Loucy (cell line): Measurements from ENCODE around the gene ITPRID2.

Experiments
- H2AFZ ChIP-seq: fragments of 200-600 bp; sonication (generic); 2 replicates; pipeline ENCODE4 v1.6.0; 2016; ENCODE audit warnings: antibody characterized with exemption, mild to moderate bottlenecking, low read length, moderate library complexity
- H3F3A ChIP-seq: fragments of 200-600 bp; 2 replicates; pipeline ENCODE4 v1.6.0; 2016; ENCODE audit warnings: antibody characterized with exemption, low read depth, mild to moderate bottlenecking
- H3K27me3 ChIP-seq: fragments of 200-600 bp; sonication (generic); 2 replicates; pipeline ENCODE4 v1.6.1; 2014; ENCODE audit warnings: low read length, mild to moderate bottlenecking; ENCODE audit not compliant: insufficient read depth, poor library complexity, severe bottlenecking
- H3K36me3 ChIP-seq: fragments of 200-600 bp; sonication (generic); 2 replicates; pipeline ENCODE4 v1.6.1; 2016; ENCODE audit warnings: low read length; ENCODE audit not compliant: insufficient read depth
- H3K4me1 ChIP-seq: fragments of 200-600 bp; sonication (generic); 2 replicates; pipeline ENCODE4 v1.5.1; 2014; ENCODE audit warnings: low read length, mild to moderate bottlenecking; ENCODE audit not compliant: insufficient read depth, poor library complexity, severe bottlenecking
- H3K4me2 ChIP-seq: fragments of 200-600 bp; sonication (generic); 2 replicates; pipeline ENCODE4 v1.6.0; 2014; ENCODE audit warnings: antibody characterized with exemption, low read length, low read depth, mild to moderate bottlenecking; ENCODE audit not compliant: poor library complexity, severe bottlenecking
- H3K4me3 ChIP-seq: fragments of 200-600 bp; sonication (generic); 2 replicates; pipeline ENCODE4 v1.5.1; 2014; ENCODE audit warnings: low read length, mild to moderate bottlenecking, mixed read lengths; ENCODE audit not compliant: poor library complexity, severe bottlenecking
- H3K79me2 ChIP-seq: fragments of 200-600 bp; sonication (generic); 2 replicates; pipeline ENCODE4 v1.6.1; 2014; ENCODE audit warnings: low read length; ENCODE audit not compliant: insufficient read depth
- H3K9ac ChIP-seq: fragments of 200-600 bp; sonication (generic); 2 replicates; pipeline ENCODE4 v1.6.0; 2014; ENCODE audit warnings: mild to moderate bottlenecking, low read depth, low read length, moderate library complexity; ENCODE audit not compliant: poor library complexity, severe bottlenecking
- H3K9me2 ChIP-seq: fragments of 200-600 bp; sonication (generic); replicated peaks from 2 replicates; pipeline ENCODE4 v1.6.1; 2016; ENCODE audit warnings: low read depth, low read length, mixed read lengths
- H3K9me3 ChIP-seq: fragments of 200-600 bp; sonication (generic); 2 replicates; pipeline ENCODE4 v1.6.1; 2014; ENCODE audit warnings: mild to moderate bottlenecking, antibody characterized with exemption, low read length, low read depth; ENCODE audit not compliant: insufficient read depth
- H4K20me1 ChIP-seq: fragments of 200-600 bp; sonication (generic); 2 replicates; pipeline ENCODE4 v1.6.0; 2014; ENCODE audit warnings: antibody characterized with exemption, low read length, mild to moderate bottlenecking; ENCODE audit not compliant: insufficient read depth, poor library complexity, severe bottlenecking
- EZH2phosphoT487 ChIP-seq: fragments of 200-600 bp; IDR thresholded peaks from 2 replicates; pipeline ENCODE4 v1.6.1; 2018; ENCODE audit warnings: antibody characterized with exemption, mild to moderate bottlenecking, moderate library complexity, borderline replicate concordance
- TF ChIP-seq, protein P1 (sequence below): fragments of 200-600 bp; sonication (generic); conservative IDR thresholded peaks from 2 replicates; pipeline ENCODE4 v1.5.1; 2014; ENCODE audit warnings: mild to moderate bottlenecking, antibody characterized with exemption, low read length

The ITPRID2 gene

DNA sequence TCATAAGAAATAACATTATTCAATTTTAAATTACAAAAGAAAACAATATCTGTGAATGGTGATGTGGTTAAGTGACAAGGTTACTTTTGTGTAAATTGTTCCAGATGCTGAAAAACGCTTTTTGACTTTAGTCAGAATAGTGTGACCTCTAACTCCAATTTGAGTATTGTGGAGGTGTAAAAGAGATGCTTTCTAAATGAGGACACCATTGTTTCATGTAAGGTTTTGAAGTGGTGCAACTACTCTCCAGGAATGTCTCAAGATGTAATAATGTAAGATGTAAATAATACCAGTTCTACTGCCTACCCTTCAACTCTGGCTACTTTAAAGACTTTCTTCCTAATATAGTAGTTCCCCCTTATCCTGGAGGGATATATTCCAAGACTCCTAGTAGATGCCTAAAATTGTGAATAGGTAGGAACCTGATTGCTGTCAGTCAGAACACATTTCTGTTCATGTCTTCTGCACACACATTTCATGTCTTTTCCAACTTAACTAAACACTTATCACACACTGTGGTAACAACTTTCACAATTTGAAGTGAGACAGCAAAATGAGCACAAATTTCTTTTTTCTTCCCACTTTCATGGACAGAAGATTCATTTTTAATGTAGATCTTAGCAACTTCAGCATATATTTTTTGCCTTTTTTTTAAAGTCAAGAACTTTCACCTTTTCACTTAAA lies 55.1 kb downstream of the ITPRID2 start:
- Histone ChIP-seq H3K4me2 (no peak overlapping the region), H3K4me3 (no peak overlapping the region), H3K9me3 (no peaks in the 10 kb centered on the region), H3K27me3 (no peaks in the 10 kb centered on the region), H3K79me2 (no peaks in the 10 kb centered on the region), H3K9me2 (no peaks in the 10 kb centered on the region), H3K36me3 (no peaks in the 10 kb centered on the region), H3K4me1 (no peaks in the 10 kb centered on the region), H4K20me1 (no peaks in the 10 kb centered on the region), H2AFZ (0 out of 2 replicates have a peak overlapping the region, but pooled peaks have one; percentile 35), H3K9ac (no peak overlapping the region), H3F3A (no peaks in the 10 kb centered on the region)
- TF ChIP-seq, protein P1, sequence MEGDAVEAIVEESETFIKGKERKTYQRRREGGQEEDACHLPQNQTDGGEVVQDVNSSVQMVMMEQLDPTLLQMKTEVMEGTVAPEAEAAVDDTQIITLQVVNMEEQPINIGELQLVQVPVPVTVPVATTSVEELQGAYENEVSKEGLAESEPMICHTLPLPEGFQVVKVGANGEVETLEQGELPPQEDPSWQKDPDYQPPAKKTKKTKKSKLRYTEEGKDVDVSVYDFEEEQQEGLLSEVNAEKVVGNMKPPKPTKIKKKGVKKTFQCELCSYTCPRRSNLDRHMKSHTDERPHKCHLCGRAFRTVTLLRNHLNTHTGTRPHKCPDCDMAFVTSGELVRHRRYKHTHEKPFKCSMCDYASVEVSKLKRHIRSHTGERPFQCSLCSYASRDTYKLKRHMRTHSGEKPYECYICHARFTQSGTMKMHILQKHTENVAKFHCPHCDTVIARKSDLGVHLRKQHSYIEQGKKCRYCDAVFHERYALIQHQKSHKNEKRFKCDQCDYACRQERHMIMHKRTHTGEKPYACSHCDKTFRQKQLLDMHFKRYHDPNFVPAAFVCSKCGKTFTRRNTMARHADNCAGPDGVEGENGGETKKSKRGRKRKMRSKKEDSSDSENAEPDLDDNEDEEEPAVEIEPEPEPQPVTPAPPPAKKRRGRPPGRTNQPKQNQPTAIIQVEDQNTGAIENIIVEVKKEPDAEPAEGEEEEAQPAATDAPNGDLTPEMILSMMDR: no peak
- TF ChIP-seq EZH2phosphoT487: no peak

DNA sequence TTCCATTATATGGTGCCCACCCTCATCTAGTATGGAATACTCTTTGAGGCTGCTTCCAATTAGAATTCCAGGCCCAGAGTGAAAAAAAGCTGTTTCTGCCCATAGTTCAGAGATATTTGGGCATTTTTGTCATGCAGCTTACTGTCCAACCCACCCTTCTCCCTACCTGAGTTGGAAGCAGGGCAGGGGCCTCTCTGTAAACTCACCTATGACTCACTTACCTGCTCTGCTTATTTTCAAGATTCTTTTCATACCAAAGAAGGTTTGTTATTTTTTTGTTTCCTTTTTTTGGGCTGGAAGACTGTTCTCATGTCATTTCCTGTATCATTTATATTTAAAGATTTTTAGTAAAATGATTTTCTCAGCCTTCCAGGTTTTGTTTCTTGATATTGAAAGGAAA lies 55.7 kb downstream of the ITPRID2 start:
- Histone ChIP-seq H3K4me2 (no peak overlapping the region), H3K9me3 (no peaks in the 10 kb centered on the region), H3F3A (no peaks in the 10 kb centered on the region), H3K79me2 (no peaks in the 10 kb centered on the region), H3K4me3 (no peak overlapping the region), H3K9me2 (no peaks in the 10 kb centered on the region), H3K9ac (no peak overlapping the region), H3K27me3 (no peaks in the 10 kb centered on the region), H2AFZ (0 out of 2 replicates have a peak overlapping the region, but pooled peaks have one; percentile 18), H3K4me1 (peaks cover 3% of the 10 kb centered on the region), H4K20me1 (no peaks in the 10 kb centered on the region), H3K36me3 (no peaks in the 10 kb centered on the region)
- TF ChIP-seq, protein P1: no peak
- no peak for TF ChIP-seq EZH2phosphoT487

DNA sequence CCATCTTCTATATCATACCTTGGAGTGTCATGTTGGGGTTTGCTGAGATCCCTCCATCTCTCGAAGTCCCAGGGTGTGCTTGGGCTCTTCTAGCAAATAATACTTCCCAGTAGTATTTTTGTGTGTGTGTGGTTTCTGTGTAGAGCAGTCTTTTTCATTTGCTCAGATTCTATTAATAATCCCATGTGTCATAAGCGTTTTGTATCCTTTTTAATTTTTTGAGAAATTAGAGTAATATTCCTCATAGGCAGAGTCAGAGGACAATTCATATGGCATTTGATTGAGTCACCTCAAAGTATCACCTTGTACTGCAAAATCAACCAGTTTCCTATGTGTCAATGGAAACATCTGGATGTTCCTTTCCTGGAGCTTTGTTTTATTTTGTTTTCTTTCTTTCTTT lies 56.7 kb downstream of the ITPRID2 start:
- no peak for TF ChIP-seq EZH2phosphoT487
- TF ChIP-seq, protein P1: no peak
- Histone ChIP-seq H3K27me3 (no peaks in the 10 kb centered on the region), H3K9ac (no peak overlapping the region), H3K9me3 (no peaks in the 10 kb centered on the region), H3K36me3 (no peaks in the 10 kb centered on the region), H3K9me2 (no peaks in the 10 kb centered on the region), H3K4me2 (no peak overlapping the region), H4K20me1 (no peaks in the 10 kb centered on the region), H2AFZ (no peak overlapping the region), H3K79me2 (no peaks in the 10 kb centered on the region), H3F3A (no peaks in the 10 kb centered on the region), H3K4me3 (no peak overlapping the region), H3K4me1 (peaks cover 7% of the 10 kb centered on the region)
